ENCODE data around the gene GAA. TPM values are rescaled to one million over a fixed set of nuclear protein-coding genes. Genes with fewer than 3 reads are reported as not detected.

GAA gene
- total and polyA plus RNA-seq, 2 of the 8 experiments (the other 6 are each of a cell fraction or from before 2014, with no cell fraction given): 14.8 to 30.0 TPM

DNA sequence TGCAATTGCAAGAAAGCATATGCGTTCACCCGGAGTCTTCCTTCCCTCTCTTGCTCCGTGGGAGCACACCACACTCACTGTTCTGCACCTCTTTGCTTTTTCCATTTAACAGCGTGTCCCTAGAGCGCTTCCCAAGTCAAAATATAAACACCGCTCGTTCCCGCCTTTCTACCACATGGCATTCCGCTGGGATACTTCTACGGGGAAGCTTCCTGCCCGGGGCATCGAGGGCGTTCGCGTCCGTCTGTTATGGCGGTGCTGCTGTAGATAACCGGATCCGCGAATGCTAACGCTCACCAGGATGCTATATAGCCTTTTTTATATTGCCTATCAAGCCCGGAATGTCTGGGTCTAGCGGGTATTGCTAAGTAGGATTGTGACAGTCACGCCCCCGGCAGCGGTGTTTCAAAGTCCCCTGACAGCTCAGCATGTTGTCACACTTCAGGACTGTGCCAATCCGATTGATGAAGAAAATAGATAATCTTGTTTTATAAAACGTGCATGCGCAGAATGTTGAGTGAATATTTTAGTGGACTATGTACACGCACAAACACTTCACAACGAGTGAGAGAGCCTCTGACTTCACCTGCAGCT is 33.9 kb upstream of the GAA start:
- no peak overlapping the region for H2AFZ ChIP-seq (ENCODE audit: low read length)
- no peak overlapping the region for H2BK120ac ChIP-seq (replicated peaks; ENCODE audit: low read depth, low read length)
- H4K5ac ChIP-seq (ENCODE audit: insufficient read length, low read depth, low read length): no peak overlapping the region
- H3K4me3 ChIP-seq (ENCODE audit: extremely low read depth in 1 of 4, insufficient read depth in 2 of 4, low read depth in 3 of 4, low read length in 4 of 4): no peak overlapping the region
- 90% methylated on average over 31 of the region's 31 CpGs; no CpG with 5 or more reads in 1 of the 2 experiments for WGBS, 2 experiments (ENCODE audit: extremely low coverage in 1 of 2, insufficient coverage in 1 of 2, insufficient read length in 1 of 2, insufficient replicate concordance in 2 of 2, low coverage in 1 of 2, low lambda C conversion rate in 2 of 2, missing lambda C conversion rate in 1 of 2)
- H3K36me3 ChIP-seq (ENCODE audit: control insufficient read depth in 2 of 4, insufficient read depth in 4 of 4, low read length in 3 of 4): no peaks in the 10 kb centered on the region
- no peak overlapping the region for H3K18ac ChIP-seq (ENCODE audit: extremely low read depth, low read length)
- ChIA-PET CTCF (ENCODE audit: partially characterized antibody) (interaction anchor here (0.6 to 0.8 kb wide), 3 partner anchors 15 to 60 kb away, joined by 3 read pairs; no protein-coding TSS in a partner anchor), POLR2A (ENCODE audit: partially characterized antibody) (interaction anchor here (0.8 to 1.0 kb wide), 2 partner anchors 9 to 14 kb away, joined by 3 to 4 read pairs; no protein-coding TSS in a partner anchor)
- H2BK12ac ChIP-seq (ENCODE audit: low read depth, low read length): no peak overlapping the region
- no peak overlapping the region for H2BK20ac ChIP-seq (ENCODE audit: low read length)
- H4K20me1 ChIP-seq (replicated peaks in 1 of 2; ENCODE audit: control insufficient read depth in 1 of 2, insufficient read depth in 2 of 2, low read length in 2 of 2): no peaks in the 10 kb centered on the region
- DNase-seq (ENCODE audit: low read depth in 1 of 2, low spot score in 2 of 2) (no peak), FAIRE-seq (no peak)
- no peak overlapping the region for H2AK5ac ChIP-seq (ENCODE audit: low read depth, low read length)
- H3K9ac ChIP-seq (replicated peaks in 1 of 4; ENCODE audit: extremely low read depth in 1 of 4, low read depth in 3 of 4, low read length in 3 of 4): no peak overlapping the region
- peak; percentile 78 for TF ChIP-seq E2F6 (IDR thresholded peaks at IDR 0.05)
- TF ChIP-seq RAD21 (IDR thresholded peaks at IDR 0.05 in 1 of 2, conservative IDR thresholded peaks at IDR 0.05 in 1 of 2; ENCODE audit: low read depth in 2 of 2, low read length in 2 of 2): no peak
- H3K27me3 ChIP-seq (replicated peaks in 1 of 4; ENCODE audit: control insufficient read depth in 3 of 4, extremely low read depth in 1 of 4, insufficient read depth in 3 of 4, low read length in 3 of 4): no peaks in the 10 kb centered on the region
- peaks cover 3 to 11% (median 6%) of the 10 kb centered on the region in 4 experiments; a peak in 6 of 7 replicates for H3K4me1 ChIP-seq (replicated peaks in 1 of 4; ENCODE audit: control insufficient read depth in 3 of 4, insufficient read depth in 4 of 4, low read length in 3 of 4)
- no peak overlapping the region for H2BK15ac ChIP-seq (ENCODE audit: low read length)
- no peaks in the 10 kb centered on the region for H3K23me2 ChIP-seq (ENCODE audit: low read depth, low read length)
- H3K9me3 ChIP-seq (ENCODE audit: insufficient read depth in 2 of 2, low read depth in 1 of 2, low read length in 1 of 2): no peaks in the 10 kb centered on the region
- H4K8ac ChIP-seq (ENCODE audit: extremely low read depth, insufficient read depth, low read length): no peak overlapping the region
- no peak overlapping the region for H4K91ac ChIP-seq (replicated peaks; ENCODE audit: insufficient read length, low read length)
- no peak overlapping the region for H3K4ac ChIP-seq (replicated peaks; ENCODE audit: insufficient read length, low read depth, low read length)
- H3K4me2 ChIP-seq (ENCODE audit: insufficient read depth in 1 of 2, low read depth in 2 of 2, low read length in 2 of 2): no peak overlapping the region
- no peak overlapping the region for H3K56ac ChIP-seq (replicated peaks; ENCODE audit: insufficient read length, low read depth, low read length)
- no peak overlapping the region for H3K23ac ChIP-seq (ENCODE audit: insufficient read length)
- no peak overlapping the region for H2BK5ac ChIP-seq (ENCODE audit: low read depth, low read length)
- H3K27ac ChIP-seq (ENCODE audit: low read depth, low read length): no peak overlapping the region
- H3K79me2 ChIP-seq (ENCODE audit: control insufficient read depth in 1 of 2, insufficient read depth in 2 of 2, low read length in 2 of 2): no peaks in the 10 kb centered on the region
- no peak overlapping the region for H3K14ac ChIP-seq (ENCODE audit: insufficient read length)
- H3K79me1 ChIP-seq (ENCODE audit: low read depth, low read length): no peaks in the 10 kb centered on the region
